K562 (cell line): Measurements from ENCODE around the gene DCLK1.

Experiments used
- KLF16 ChIP-seq: IDR thresholded peaks from 2 replicates; pipeline ENCODE4 v1.6.1; 2016; ENCODE audit warnings: antibody characterized with exemption
- POLR2AphosphoS2 ChIP-seq: IDR thresholded peaks from 2 replicates; pipeline ENCODE4 v1.6.1; 2012; ENCODE audit warnings: low read length, improper control_type of control experiment
- TF ChIP-seq, protein P1 (sequence below), 3 experiments: IDR thresholded peaks in 2 of 3; conservative IDR thresholded peaks in 1 of 3; 2 replicates each; pipeline ENCODE4 v1.5.1; 2011 to 2012; ENCODE audit warnings: low read length in 3 of 3, mild to moderate bottlenecking in 3 of 3, control low read depth in 2 of 3, improper control_type of control experiment in 1 of 3, inconsistent platforms in 1 of 3, low read depth in 1 of 3, mixed read lengths in 1 of 3, moderate library complexity in 1 of 3; ENCODE audit not compliant: insufficient read depth in 2 of 3
- TF ChIP-seq, protein P2 (sequence below): fragments of 450-650 bp; IDR thresholded peaks from 2 replicates; pipeline ENCODE4 v1.6.1; 2016; ENCODE audit warnings: low read depth
- TF ChIP-seq, protein P3 (sequence below): fragments of 450-650 bp; IDR thresholded peaks from 2 replicates; pipeline ENCODE4 v1.6.1; 2016; ENCODE audit warnings: borderline replicate concordance

DNA sequence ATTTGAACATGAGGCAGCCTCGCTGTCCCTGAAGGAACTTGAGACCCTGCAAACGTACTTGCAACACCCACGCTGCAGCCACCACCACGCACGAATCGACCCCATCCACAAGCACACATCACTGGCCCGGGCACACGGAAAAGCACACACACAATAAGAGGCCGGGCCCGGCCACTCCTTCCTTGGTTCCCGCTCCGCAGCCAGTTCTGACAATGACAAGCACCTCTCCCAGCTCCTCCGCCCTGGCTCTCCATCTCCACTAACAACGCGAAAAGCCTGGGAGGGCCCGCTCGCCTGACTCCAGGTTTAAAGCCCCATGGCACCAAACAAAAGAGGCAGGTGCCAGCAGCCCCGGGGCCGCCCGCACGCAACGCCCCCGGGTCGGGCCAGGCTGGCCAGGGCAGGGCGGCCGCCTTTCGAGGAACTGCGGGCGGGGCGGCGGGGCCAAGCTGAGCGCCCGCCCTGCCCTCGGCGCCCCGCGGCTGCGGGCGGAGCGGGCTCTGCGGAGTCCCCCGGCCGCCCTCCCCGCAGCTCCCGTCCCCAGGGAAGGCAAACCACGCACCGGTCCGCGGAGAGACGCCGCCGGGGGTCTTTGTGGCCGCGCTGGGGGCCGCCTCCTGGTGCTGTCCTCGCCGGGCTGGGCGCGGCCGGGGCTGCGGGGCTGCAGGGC lies 495 bp downstream of the DCLK1 start:
- TF ChIP-seq POLR2AphosphoS2: no peak
- TF ChIP-seq, protein P1, sequence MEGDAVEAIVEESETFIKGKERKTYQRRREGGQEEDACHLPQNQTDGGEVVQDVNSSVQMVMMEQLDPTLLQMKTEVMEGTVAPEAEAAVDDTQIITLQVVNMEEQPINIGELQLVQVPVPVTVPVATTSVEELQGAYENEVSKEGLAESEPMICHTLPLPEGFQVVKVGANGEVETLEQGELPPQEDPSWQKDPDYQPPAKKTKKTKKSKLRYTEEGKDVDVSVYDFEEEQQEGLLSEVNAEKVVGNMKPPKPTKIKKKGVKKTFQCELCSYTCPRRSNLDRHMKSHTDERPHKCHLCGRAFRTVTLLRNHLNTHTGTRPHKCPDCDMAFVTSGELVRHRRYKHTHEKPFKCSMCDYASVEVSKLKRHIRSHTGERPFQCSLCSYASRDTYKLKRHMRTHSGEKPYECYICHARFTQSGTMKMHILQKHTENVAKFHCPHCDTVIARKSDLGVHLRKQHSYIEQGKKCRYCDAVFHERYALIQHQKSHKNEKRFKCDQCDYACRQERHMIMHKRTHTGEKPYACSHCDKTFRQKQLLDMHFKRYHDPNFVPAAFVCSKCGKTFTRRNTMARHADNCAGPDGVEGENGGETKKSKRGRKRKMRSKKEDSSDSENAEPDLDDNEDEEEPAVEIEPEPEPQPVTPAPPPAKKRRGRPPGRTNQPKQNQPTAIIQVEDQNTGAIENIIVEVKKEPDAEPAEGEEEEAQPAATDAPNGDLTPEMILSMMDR (IDR thresholded peaks at IDR 0.05 in 2 of 3, conservative IDR thresholded peaks at IDR 0.05 in 1 of 3; ENCODE audit: insufficient read depth in 2 of 3, low read depth in 1 of 3, low read length in 3 of 3): no peak
- TF ChIP-seq, protein P2, sequence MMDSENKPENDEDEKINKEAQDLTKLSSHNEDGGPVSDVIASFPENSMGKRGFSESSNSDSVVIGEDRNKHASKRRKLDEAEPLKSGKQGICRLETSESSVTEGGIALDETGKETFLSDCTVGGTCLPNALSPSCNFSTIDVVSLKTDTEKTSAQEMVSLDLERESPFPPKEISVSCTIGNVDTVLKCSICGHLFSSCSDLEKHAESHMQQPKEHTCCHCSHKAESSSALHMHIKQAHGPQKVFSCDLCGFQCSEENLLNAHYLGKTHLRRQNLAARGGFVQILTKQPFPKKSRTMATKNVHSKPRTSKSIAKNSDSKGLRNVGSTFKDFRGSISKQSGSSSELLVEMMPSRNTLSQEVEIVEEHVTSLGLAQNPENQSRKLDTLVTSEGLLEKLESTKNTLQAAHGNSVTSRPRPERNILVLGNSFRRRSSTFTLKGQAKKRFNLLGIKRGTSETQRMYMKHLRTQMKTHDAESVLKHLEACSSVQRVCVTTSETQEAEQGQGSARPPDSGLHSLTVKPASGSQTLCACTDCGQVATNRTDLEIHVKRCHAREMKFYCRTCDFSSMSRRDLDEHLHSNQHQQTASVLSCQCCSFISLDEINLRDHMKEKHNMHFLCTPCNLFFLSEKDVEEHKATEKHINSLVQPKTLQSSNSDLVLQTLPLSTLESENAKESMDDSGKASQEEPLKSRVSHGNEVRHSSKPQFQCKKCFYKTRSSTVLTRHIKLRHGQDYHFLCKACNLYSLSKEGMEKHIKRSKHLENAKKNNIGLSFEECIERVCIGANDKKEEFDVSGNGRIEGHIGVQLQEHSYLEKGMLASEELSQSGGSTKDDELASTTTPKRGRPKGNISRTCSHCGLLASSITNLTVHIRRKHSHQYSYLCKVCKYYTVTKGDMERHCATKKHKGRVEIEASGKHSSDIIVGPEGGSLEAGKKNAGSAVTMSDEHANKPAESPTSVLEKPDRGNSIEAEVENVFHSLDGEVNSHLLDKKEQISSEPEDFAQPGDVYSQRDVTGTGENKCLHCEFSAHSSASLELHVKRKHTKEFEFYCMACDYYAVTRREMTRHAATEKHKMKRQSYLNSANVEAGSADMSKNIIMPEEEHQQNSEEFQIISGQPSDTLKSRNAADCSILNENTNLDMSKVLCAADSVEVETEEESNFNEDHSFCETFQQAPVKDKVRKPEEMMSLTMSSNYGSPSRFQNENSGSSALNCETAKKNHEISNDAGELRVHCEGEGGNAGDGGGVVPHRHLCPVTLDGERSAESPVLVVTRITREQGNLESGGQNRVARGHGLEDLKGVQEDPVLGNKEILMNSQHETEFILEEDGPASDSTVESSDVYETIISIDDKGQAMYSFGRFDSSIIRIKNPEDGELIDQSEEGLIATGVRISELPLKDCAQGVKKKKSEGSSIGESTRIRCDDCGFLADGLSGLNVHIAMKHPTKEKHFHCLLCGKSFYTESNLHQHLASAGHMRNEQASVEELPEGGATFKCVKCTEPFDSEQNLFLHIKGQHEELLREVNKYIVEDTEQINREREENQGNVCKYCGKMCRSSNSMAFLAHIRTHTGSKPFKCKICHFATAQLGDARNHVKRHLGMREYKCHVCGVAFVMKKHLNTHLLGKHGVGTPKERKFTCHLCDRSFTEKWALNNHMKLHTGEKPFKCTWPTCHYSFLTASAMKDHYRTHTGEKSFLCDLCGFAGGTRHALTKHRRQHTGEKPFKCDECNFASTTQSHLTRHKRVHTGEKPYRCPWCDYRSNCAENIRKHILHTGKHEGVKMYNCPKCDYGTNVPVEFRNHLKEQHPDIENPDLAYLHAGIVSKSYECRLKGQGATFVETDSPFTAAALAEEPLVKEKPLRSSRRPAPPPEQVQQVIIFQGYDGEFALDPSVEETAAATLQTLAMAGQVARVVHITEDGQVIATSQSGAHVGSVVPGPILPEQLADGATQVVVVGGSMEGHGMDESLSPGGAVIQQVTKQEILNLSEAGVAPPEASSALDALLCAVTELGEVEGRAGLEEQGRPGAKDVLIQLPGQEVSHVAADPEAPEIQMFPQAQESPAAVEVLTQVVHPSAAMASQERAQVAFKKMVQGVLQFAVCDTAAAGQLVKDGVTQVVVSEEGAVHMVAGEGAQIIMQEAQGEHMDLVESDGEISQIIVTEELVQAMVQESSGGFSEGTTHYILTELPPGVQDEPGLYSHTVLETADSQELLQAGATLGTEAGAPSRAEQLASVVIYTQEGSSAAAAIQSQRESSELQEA: no peak
- TF ChIP-seq KLF16: no peak
- TF ChIP-seq, protein P3, sequence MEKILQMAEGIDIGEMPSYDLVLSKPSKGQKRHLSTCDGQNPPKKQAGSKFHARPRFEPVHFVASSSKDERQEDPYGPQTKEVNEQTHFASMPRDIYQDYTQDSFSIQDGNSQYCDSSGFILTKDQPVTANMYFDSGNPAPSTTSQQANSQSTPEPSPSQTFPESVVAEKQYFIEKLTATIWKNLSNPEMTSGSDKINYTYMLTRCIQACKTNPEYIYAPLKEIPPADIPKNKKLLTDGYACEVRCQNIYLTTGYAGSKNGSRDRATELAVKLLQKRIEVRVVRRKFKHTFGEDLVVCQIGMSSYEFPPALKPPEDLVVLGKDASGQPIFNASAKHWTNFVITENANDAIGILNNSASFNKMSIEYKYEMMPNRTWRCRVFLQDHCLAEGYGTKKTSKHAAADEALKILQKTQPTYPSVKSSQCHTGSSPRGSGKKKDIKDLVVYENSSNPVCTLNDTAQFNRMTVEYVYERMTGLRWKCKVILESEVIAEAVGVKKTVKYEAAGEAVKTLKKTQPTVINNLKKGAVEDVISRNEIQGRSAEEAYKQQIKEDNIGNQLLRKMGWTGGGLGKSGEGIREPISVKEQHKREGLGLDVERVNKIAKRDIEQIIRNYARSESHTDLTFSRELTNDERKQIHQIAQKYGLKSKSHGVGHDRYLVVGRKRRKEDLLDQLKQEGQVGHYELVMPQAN: no peak
